Measurements from ENCODE around the gene CHMP2B.

DNA sequence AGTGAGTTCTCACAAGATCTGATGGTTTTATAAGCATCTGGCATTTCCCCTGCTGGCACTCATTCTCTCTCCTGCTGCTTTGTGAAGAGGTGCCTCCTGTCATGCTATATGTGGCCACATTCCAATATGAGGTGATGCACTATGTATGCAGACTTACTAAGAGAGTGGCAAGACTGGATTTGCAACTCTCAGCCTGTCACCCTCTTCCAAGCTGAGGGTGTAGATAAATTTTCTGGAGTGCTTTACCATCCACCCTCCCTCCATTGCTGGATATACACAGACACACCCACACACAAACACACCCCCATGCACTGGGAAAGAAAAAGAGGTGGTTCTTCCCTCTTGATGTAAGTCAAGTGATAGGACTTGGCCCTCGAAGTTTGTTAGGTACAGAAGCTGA is 30.2 kb upstream of the CHMP2B start:
- TF ChIP-seq, protein P1, sequence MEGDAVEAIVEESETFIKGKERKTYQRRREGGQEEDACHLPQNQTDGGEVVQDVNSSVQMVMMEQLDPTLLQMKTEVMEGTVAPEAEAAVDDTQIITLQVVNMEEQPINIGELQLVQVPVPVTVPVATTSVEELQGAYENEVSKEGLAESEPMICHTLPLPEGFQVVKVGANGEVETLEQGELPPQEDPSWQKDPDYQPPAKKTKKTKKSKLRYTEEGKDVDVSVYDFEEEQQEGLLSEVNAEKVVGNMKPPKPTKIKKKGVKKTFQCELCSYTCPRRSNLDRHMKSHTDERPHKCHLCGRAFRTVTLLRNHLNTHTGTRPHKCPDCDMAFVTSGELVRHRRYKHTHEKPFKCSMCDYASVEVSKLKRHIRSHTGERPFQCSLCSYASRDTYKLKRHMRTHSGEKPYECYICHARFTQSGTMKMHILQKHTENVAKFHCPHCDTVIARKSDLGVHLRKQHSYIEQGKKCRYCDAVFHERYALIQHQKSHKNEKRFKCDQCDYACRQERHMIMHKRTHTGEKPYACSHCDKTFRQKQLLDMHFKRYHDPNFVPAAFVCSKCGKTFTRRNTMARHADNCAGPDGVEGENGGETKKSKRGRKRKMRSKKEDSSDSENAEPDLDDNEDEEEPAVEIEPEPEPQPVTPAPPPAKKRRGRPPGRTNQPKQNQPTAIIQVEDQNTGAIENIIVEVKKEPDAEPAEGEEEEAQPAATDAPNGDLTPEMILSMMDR (IDR thresholded peaks at IDR 0.05) = no peak
- no peak for TF ChIP-seq POLR2A (IDR thresholded peaks at IDR 0.05)
- TF ChIP-seq POLR2AphosphoS5 (IDR thresholded peaks at IDR 0.05) = no peak
